Measurements from ENCODE around the gene HHAT. TPM values are rescaled to one million over a fixed set of nuclear protein-coding genes. Genes with fewer than 3 reads are reported as not detected.

The HHAT gene
- total and polyA plus RNA-seq, 2 of the 4 experiments (the other 2 are of a cell fraction): 1.7 to 2.5 TPM

DNA sequence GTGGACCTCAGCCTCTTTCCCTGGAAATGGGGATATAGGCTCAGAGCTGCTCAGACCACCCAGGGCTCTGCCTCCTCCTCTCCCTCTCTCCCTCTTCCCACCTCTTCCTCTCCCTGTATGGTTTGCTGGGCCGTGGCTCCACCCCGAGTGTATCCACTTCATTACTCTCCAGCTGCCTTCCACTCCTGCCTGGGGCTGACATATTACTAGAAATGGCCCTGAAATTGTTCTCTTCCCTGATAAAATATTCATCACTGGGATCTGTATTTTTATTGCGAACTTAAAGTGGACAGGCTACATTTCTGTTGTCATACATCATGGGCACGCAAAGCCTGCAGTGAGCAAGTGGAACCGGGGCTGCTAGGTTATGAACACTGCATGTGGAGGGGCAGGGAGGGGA is 225.0 kb downstream of the HHAT start:
- intact Hi-C loops (cut with micrococcal nuclease) (no loop called here), dilution Hi-C loops (cut with HindIII; ENCODE audit: low sequenced_read_pairs, unreplicated experiment) (no loop called here), in situ Hi-C loops (cut with MboI; ENCODE audit: low sequenced_read_pairs) (no loop called here)
- H2BK5ac ChIP-seq (ENCODE audit: low read depth, low read length, poor library complexity, severe bottlenecking): no peak overlapping the region
- no peak overlapping the region for H2AK9ac ChIP-seq (replicated peaks; ENCODE audit: low read depth, low read length, poor library complexity)
- H2AK5ac ChIP-seq (ENCODE audit: low read depth, low read length): no peak overlapping the region
- DNase-seq (no peak), ATAC-seq (ENCODE audit: low read depth) (no peak)
- no peaks in the 10 kb centered on the region for H3K79me1 ChIP-seq (ENCODE audit: low read depth in 1 of 2, low read length in 2 of 2)
- no peak overlapping the region for H3K27ac ChIP-seq (ENCODE audit: insufficient read depth, low read length)
- no peak overlapping the region for H3K18ac ChIP-seq (ENCODE audit: low read depth, low read length)
- no peak overlapping the region for H3K9ac ChIP-seq (ENCODE audit: low read depth, low read length)
- no peak overlapping the region for H3K56ac ChIP-seq (ENCODE audit: extremely low read depth, insufficient read depth, low read length)
- H2BK20ac ChIP-seq (ENCODE audit: low read depth, low read length): no peak overlapping the region
- H3K36me3 ChIP-seq (ENCODE audit: control insufficient read depth, insufficient read depth, low read length): no peaks in the 10 kb centered on the region
- no peak overlapping the region for H2BK15ac ChIP-seq (ENCODE audit: low read depth, low read length)
- H3K4me1 ChIP-seq (ENCODE audit: control insufficient read depth, insufficient read depth, low read length): no peaks in the 10 kb centered on the region
- ChIA-PET POLR2A (ENCODE audit: unreplicated experiment) (interaction anchor here (0.5 kb wide), 1 partner anchor 105 kb away, joined by 3 read pairs; no protein-coding TSS in a partner anchor), CTCF (no interaction called here)
- H3K9me3 ChIP-seq (ENCODE audit: control insufficient read depth, insufficient read depth, low read length): no peaks in the 10 kb centered on the region
- H3K4me2 ChIP-seq (ENCODE audit: low read depth, low read length): no peak overlapping the region
- H4K91ac ChIP-seq (ENCODE audit: insufficient read depth, low read depth, low read length): no peak overlapping the region
- H4K20me1 ChIP-seq (ENCODE audit: insufficient read depth, low read length): no peaks in the 10 kb centered on the region
- H3K14ac ChIP-seq (replicated peaks; ENCODE audit: low read depth, low read length): no peak overlapping the region
- H4K8ac ChIP-seq (ENCODE audit: low read depth in 2 of 2, low read length in 2 of 2): no peak overlapping the region
- TF ChIP-seq MAFK (IDR thresholded peaks at IDR 0.05; ENCODE audit: low read depth, low read length): no peak
- TF ChIP-seq SMC3 (IDR thresholded peaks at IDR 0.05; ENCODE audit: low read depth, low read length): no peak
- TF ChIP-seq, protein P1, sequence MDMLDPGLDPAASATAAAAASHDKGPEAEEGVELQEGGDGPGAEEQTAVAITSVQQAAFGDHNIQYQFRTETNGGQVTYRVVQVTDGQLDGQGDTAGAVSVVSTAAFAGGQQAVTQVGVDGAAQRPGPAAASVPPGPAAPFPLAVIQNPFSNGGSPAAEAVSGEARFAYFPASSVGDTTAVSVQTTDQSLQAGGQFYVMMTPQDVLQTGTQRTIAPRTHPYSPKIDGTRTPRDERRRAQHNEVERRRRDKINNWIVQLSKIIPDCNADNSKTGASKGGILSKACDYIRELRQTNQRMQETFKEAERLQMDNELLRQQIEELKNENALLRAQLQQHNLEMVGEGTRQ (IDR thresholded peaks at IDR 0.05; ENCODE audit: low read depth, low read length): no peak
- TF ChIP-seq, protein P2, sequence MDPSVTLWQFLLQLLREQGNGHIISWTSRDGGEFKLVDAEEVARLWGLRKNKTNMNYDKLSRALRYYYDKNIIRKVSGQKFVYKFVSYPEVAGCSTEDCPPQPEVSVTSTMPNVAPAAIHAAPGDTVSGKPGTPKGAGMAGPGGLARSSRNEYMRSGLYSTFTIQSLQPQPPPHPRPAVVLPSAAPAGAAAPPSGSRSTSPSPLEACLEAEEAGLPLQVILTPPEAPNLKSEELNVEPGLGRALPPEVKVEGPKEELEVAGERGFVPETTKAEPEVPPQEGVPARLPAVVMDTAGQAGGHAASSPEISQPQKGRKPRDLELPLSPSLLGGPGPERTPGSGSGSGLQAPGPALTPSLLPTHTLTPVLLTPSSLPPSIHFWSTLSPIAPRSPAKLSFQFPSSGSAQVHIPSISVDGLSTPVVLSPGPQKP (IDR thresholded peaks at IDR 0.05; ENCODE audit: borderline replicate concordance, low read depth, low read length): no peak
- TF ChIP-seq, protein P3, sequence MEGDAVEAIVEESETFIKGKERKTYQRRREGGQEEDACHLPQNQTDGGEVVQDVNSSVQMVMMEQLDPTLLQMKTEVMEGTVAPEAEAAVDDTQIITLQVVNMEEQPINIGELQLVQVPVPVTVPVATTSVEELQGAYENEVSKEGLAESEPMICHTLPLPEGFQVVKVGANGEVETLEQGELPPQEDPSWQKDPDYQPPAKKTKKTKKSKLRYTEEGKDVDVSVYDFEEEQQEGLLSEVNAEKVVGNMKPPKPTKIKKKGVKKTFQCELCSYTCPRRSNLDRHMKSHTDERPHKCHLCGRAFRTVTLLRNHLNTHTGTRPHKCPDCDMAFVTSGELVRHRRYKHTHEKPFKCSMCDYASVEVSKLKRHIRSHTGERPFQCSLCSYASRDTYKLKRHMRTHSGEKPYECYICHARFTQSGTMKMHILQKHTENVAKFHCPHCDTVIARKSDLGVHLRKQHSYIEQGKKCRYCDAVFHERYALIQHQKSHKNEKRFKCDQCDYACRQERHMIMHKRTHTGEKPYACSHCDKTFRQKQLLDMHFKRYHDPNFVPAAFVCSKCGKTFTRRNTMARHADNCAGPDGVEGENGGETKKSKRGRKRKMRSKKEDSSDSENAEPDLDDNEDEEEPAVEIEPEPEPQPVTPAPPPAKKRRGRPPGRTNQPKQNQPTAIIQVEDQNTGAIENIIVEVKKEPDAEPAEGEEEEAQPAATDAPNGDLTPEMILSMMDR (conservative IDR thresholded peaks at IDR 0.05; ENCODE audit: low read depth, low read length): no peak
- TF ChIP-seq RCOR1 (IDR thresholded peaks at IDR 0.05; ENCODE audit: insufficient replicate concordance, low read length): no peak
- TF ChIP-seq CEBPB (IDR thresholded peaks at IDR 0.05; ENCODE audit: low read depth, low read length): no peak
- no peak for TF ChIP-seq MXI1 (IDR thresholded peaks at IDR 0.05; ENCODE audit: borderline replicate concordance, low read depth, low read length)
- TF ChIP-seq RAD21 (IDR thresholded peaks at IDR 0.05; ENCODE audit: low read length): no peak
- no peak for TF ChIP-seq MAZ (IDR thresholded peaks at IDR 0.05; ENCODE audit: borderline replicate concordance, low read depth, low read length)
- no peak for TF ChIP-seq FOS (IDR thresholded peaks at IDR 0.05; ENCODE audit: low read depth, low read length)
- TF ChIP-seq NFE2L2 (IDR thresholded peaks at IDR 0.05; ENCODE audit: low read depth, low read length): no peak
- no peak for TF ChIP-seq RFX5 (IDR thresholded peaks at IDR 0.05; ENCODE audit: low read depth, low read length)
- no peak for TF ChIP-seq POLR2A (IDR thresholded peaks at IDR 0.05; ENCODE audit: low read depth, low read length)
- TF ChIP-seq BHLHE40 (IDR thresholded peaks at IDR 0.05; ENCODE audit: low read depth, low read length): no peak
- no peak for TF ChIP-seq CHD1 (IDR thresholded peaks at IDR 0.05; ENCODE audit: low read depth, low read length)
- no peaks in the 10 kb centered on the region for H3K9me1 ChIP-seq (ENCODE audit: insufficient read depth, low read length)
- H3K4ac ChIP-seq (ENCODE audit: low read depth, low read length): no peak overlapping the region
- 84% methylated on average over 3 of the region's 5 CpGs; no CpG with 5 or more reads in 1 of the 2 experiments for WGBS, 2 experiments (ENCODE audit: extremely low coverage in 2 of 2, insufficient read length in 1 of 2)
- no peak overlapping the region for H2AFZ ChIP-seq (replicated peaks; ENCODE audit: low read length, poor library complexity)
- H4K5ac ChIP-seq (ENCODE audit: low read depth, low read length): no peak overlapping the region
- no peak overlapping the region for H2BK120ac ChIP-seq (ENCODE audit: low read depth, low read length)
- no peaks in the 10 kb centered on the region; the same call in 1 of the 2 replicates for H3K27me3 ChIP-seq (ENCODE audit: control insufficient read depth, insufficient read depth, low read length)
- no peak overlapping the region for H3K23ac ChIP-seq (ENCODE audit: low read depth, low read length)
- no TSS peak for BruUV-seq (replicated peaks)
- no peak overlapping the region for H3K4me3 ChIP-seq (ENCODE audit: insufficient read depth, low read depth, low read length)
